Lung microvascular endothelial cell (primary cell): ENCODE data around the gene ATP8A2. TPM values are rescaled to one million over a fixed set of nuclear protein-coding genes. Genes with fewer than 3 reads are reported as not detected.

Experiments used
- DNase-seq, 2 donors: peaks; one replicate each; pipeline versions ENCODE4 v3.0.0 to v3.0.0-alpha.2; 2010; ENCODE audit warnings: low read depth in 2 of 2
- total RNA-seq: library from RNA; depleted of rRNA; stranded (reverse); fragments of >200 nt; gene quantifications from 2 replicates; pipeline ENCODE4 v1.2.1, GENCODE V29; 2014

The ATP8A2 gene
- total RNA-seq, 1 donor from 2014 or later = under 0.01 TPM

DNA sequence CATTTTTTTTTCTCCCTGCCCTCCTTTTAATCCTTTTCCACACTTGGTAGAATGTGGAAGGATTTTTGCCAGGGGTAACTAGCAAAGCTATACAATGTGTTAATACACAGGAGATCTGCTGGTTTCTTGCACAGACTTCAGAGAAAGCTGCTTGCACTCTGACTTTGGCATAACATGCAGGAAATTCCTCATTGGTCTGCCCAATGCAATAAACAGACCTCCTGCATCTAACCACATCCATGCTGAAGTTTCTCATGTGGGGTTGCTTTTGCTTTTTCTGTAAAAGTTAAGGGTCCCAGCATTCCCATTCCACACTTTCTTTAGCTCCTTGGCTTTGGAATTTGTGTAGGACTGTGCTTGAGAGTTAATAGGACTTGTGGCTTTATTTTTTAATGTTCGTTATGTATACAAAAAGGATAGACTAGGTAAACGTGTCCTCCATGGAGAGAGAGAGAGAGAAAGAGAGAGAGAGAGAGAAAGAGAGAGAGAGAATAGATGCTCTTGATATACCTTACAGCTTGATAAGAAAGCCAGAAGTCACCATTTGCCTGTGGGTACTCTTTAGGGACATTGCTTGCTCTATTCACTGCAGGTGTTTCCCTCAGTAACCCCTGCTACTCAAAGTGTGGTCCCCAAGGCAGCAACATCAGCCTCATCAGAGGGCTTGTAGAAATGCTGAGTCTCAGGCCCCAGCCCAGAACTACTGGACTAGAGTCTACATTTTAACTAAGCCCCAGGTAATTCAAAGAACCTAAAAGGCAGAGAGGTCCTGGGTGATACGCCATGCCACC, 509.6 kb downstream of the ATP8A2 start:
- DNase-seq = no peak

- peak in 1 of 2 donors; percentile 33 for DNase-seq
Observed at GRCh38 chr13:25881971-25882451, 510.2 kb downstream of the ATP8A2 start.

GRCh38 chr13:25882466-25883357, 510.9 kb downstream of the ATP8A2 start:
- DNase-seq = no peak

GRCh38 chr13:25885418-25885817, 513.6 kb downstream of the ATP8A2 start:
- DNase-seq = no peak

DNA sequence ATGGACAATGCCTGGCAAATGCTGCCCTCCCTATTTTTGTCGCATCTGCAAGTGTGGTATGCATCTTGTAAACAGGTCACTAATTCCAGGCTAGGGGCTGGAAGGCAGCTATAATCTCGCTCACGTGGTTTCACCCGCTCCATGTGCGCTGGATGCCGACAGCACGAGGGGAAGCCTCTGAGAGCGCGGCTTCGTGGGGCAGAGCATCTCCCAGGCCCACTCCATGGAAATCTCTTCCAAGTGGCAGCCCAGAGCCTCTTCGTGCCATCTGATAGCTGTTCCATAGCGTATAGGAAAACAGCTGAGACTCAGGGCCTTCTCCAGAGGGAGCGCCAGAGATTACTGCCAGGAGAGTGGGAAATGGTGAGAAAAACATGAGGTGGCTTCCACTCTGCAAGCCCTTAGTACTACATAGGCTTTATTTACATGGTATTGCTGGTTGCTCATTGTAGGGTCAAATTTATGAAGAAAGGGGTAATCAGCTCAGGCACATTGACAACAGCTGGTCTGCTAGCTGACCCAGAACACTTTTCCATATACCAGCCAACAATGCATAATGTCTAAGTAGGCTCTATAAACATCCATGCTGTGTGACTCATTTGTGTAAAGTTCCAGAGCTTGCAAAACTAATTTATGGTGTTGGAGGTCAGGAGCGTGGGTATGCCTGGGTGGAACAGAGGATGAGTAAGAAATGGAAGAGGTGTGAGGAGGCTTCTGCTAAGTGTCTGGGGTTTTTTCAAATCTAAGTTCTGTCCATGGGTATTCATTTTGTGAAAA, 514.9 kb downstream of the ATP8A2 start:
- peak in 1 of 2 donors; percentile 37 for DNase-seq

- DNase-seq = no peak
Observed at GRCh38 chr13:25887962-25888655, 516.3 kb downstream of the ATP8A2 start.

GRCh38 chr13:25890671-25891212, 519.0 kb downstream of the ATP8A2 start:
- no peak for DNase-seq

DNA sequence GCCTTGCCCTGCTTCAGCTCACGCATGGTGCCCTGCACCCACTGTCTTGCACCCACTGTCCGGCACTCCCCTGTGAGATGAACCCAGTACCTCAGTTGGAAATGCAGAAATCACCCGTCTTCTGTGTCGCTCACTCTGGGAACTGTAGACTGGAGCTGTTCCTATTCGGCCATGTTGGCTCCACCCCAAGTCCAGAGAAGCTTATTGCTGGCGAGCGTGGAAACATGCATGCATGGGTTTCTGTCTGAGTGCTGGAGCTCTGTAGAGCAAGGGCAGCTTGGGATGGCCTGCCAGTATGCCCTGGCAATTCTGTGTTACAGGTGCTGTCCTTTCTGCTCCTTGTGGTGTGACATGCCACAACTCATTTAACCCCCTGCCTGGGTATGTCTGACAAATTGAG, 527.2 kb downstream of the ATP8A2 start:
- DNase-seq = no peak

DNA sequence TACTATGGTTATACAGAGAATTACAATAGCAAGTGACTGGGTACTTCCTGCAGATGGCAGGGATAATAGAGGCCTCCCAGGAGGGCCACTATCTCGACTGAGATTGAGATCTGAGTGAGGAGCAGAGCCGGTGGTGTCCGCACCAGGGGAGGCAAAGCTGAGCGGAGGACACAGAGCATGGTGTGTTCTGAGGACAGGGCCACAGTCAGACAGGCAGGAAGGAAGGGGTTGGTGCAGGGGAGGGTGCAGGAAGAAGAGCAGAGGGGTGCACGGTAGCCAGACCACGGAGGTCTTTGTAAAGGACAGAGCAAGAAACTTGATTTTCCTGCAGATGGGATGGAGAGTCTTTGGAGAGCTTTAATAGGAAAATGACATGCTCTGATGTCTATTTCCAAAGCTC, 527.7 kb downstream of the ATP8A2 start:
- no peak for DNase-seq

DNA sequence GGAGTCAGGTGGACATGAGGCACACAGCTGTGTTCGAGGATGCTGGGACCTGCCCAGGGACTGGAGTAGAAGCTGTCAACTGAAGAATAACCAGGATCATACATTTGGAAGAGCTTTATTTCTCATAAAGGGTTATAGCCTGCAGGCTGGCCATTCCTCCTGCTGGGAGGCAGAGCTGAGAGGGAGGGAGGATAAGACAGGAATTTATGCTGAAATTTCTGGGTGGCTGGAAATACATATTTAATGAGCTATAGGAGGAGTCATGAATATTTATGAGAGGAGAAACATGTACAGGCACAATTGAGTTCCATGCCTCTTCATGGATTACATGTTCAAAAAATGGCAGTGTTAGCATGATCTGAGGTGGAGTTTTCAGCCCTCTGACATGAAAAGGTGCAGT, 528.2 kb downstream of the ATP8A2 start:
- no peak for DNase-seq

- DNase-seq = peak; percentile 82 to 91
Observed at GRCh38 chr13:25901460-25902376, 529.9 kb downstream of the ATP8A2 start.

- DNase-seq = no peak
Observed at GRCh38 chr13:25902455-25902854, 530.7 kb downstream of the ATP8A2 start.

- no peak for DNase-seq
Observed at GRCh38 chr13:25902891-25903341, 531.1 kb downstream of the ATP8A2 start.

- no peak for DNase-seq
Observed at GRCh38 chr13:25904830-25905229, 533.1 kb downstream of the ATP8A2 start.

DNA sequence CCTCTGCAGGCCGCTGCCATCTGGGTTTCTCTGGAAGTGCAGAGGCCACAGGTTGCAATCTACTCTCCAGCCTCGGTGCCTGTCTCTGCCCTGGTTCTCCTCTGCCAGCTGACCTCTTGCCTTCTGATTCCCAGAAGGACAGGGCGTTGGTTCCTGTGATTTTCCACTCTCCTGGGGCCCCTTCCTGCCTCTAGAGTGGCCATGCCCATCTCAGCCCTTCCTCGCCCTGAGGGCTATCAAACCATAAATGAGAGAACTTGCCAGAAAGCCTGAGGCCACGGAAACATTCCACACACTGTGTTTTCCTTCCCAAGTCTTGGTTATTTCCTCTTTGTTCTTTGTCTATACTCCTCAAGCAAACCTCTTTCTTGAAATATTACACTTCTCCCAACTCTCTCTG, 533.8 kb downstream of the ATP8A2 start:
- DNase-seq = no peak

DNA sequence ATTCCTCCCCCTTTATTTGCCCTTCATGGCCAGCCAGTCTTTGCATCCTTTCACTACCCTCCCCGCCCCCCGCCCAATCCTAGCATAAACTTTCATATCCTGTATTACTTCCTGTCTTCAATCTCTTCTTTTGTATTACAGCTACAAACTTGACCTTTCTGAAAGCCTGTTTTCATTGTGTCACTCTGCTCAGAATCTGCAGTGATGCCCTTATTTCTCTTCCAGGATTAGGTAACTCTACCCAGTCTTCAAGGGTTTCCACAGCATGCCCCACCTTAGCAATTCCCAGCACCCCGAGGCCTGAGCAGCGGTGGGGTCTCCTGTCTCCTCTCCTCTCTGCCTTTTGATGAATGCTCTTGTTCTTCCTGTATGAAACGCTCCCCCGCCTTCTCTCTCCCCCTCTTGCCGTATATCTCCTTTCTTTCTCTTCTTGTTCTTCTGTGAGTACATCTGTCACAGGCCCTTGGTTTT, 534.5 kb downstream of the ATP8A2 start:
- DNase-seq = no peak

DNA sequence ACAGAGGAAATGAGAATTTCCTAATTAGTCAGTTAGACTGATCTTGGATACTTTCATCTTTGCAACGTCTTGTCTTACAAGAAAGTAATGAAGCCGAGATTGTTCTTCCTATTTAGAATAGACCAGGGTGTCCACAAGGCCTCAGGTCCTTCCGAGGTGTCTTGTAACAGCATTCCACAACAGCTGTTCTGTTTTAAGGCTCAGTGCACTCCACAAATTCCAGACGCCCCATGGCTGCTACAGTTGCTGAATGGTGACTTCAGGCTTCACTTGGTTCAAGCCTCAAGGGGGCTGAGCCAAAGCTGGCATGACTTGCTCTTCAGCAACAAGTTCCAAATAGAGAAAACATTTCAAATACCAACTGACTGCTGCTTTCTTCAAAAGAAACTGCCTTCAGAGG, 536.6 kb downstream of the ATP8A2 start:
- no peak for DNase-seq

DNA sequence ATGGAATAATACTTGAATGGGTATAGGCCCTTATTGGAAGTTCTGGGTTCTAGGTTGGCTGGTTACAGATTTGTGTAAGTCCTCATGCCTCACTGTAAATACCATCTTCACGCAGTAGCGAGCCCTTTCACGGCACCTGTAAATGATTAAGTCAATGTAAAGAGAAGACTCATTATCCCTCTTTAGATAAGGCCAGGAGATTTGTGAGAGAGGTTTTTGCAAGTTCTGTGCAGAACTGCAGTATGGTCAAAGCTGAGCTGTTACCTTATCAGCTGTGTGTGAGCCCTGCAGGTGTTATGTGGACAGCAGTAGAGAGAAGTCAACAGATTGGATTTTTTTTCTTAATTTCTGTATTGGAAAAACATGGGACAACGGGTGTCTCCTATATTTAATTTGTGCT, 538.5 kb downstream of the ATP8A2 start:
- no peak for DNase-seq

- no peak for DNase-seq
Observed at GRCh38 chr13:25910991-25911419, 539.2 kb downstream of the ATP8A2 start.
